ENCODE measurements around the gene EWSR1. TPM values are rescaled to one million over a fixed set of nuclear protein-coding genes. Genes with fewer than 3 reads are reported as not detected.

Gene EWSR1
- total and polyA plus RNA-seq, 2 of the 4 experiments (the other 2 are of a cell fraction), result 243 to 518 TPM

DNA sequence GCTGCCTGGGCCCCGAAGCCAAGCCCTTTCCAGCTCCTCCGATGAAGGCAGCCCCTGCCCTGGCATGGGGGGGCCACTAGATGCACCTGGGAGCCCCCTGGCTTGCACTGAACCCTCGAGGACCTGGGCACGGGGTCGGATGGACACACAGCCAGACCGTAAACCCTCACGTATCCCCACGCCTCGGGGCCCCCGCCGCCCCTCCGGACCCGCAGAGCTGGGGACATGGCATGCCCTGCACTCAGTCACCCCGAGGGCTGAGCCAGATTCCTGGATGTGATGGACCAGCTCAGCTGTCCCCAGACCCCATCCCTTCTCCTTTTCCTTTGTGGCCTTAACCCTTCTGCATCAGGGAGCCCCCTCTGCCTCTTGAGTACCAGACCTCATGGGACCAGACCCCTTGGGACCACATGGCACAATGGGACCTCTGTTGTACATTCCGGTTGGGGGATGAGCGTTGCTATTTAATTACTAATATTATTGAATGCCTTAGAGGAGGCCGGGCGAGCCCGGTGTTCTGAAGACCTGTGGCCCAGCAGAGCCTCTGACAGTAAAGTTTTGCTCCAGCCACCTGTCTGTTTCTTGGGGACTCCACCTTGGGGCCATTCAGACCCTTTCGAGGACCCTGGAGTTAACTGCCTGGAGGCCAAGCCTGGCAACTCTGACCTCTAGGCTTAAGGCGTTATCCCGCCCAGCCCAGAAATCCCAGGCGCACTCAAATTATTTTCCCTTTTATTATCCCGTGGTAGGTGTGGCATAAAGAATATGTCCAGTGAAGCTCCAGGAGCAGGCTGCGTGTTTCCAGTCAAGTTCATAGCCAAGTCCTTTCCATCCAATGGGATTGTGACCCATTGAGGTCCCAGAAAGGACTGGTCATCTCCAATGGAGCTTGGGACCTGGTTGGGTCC, 44.4 kb downstream of the EWSR1 start:
- Histone ChIP-seq H3K14ac (replicated peaks; ENCODE audit: low read depth, low read length) (no peak overlapping the region), H4K91ac (ENCODE audit: insufficient read depth, low read depth, low read length) (no peak overlapping the region), H3K4me1 (ENCODE audit: control insufficient read depth, insufficient read depth, low read length) (peaks cover 15% of the 10 kb centered on the region), H3K27ac (ENCODE audit: insufficient read depth, low read length) (no peak overlapping the region), H4K20me1 (ENCODE audit: insufficient read depth, low read length) (peaks cover 34% of the 10 kb centered on the region), H3K23ac (ENCODE audit: low read depth, low read length) (no peak overlapping the region), H3K56ac (ENCODE audit: extremely low read depth, insufficient read depth, low read length) (no peak overlapping the region), H2BK20ac (ENCODE audit: low read depth, low read length) (no peak overlapping the region), H2BK5ac (ENCODE audit: low read depth, low read length, poor library complexity, severe bottlenecking) (no peak overlapping the region), H2AFZ (replicated peaks; ENCODE audit: low read length, poor library complexity) (no peak overlapping the region), H3K9me1 (ENCODE audit: insufficient read depth, low read length) (peaks cover 5% of the 10 kb centered on the region; the same call in 1 of the 2 replicates), H4K8ac (ENCODE audit: low read depth in 2 of 2, low read length in 2 of 2) (no peak overlapping the region), H2BK15ac (ENCODE audit: low read depth, low read length) (no peak overlapping the region), H2AK9ac (replicated peaks; ENCODE audit: low read depth, low read length, poor library complexity) (no peak overlapping the region), H3K18ac (ENCODE audit: low read depth, low read length) (no peak overlapping the region), H4K5ac (ENCODE audit: low read depth, low read length) (no peak overlapping the region), H3K4ac (ENCODE audit: low read depth, low read length) (no peak overlapping the region), H3K9me3 (ENCODE audit: control insufficient read depth, insufficient read depth, low read length) (no peaks in the 10 kb centered on the region), H2BK120ac (ENCODE audit: low read depth, low read length) (no peak overlapping the region), H3K36me3 (ENCODE audit: control insufficient read depth, insufficient read depth, low read length) (peaks cover 2% of the 10 kb centered on the region; the same call in 1 of the 2 replicates), H3K27me3 (ENCODE audit: control insufficient read depth, insufficient read depth, low read length) (peaks cover 41% of the 10 kb centered on the region), H3K4me2 (ENCODE audit: low read depth, low read length) (no peak overlapping the region), H3K4me3 (ENCODE audit: insufficient read depth, low read depth, low read length) (no peak overlapping the region), H2AK5ac (ENCODE audit: low read depth, low read length) (no peak overlapping the region), H3K9ac (ENCODE audit: low read depth, low read length) (no peak overlapping the region), H3K79me1 (ENCODE audit: low read depth in 1 of 2, low read length in 2 of 2) (peaks cover 5 to 37% of the 10 kb centered on the region in 2 experiments; a peak in 3 of 4 replicates)
- DNase-seq, result no peak
- no peak for TF ChIP-seq FOS (IDR thresholded peaks at IDR 0.05; ENCODE audit: low read depth, low read length)
- no peak for TF ChIP-seq RCOR1 (IDR thresholded peaks at IDR 0.05; ENCODE audit: insufficient replicate concordance, low read length)
- no peak for TF ChIP-seq MXI1 (IDR thresholded peaks at IDR 0.05; ENCODE audit: borderline replicate concordance, low read depth, low read length)
- no peak for TF ChIP-seq CEBPB (IDR thresholded peaks at IDR 0.05; ENCODE audit: low read depth, low read length)
- TF ChIP-seq MAZ (IDR thresholded peaks at IDR 0.05; ENCODE audit: borderline replicate concordance, low read depth, low read length), result no peak
- TF ChIP-seq, protein P1, sequence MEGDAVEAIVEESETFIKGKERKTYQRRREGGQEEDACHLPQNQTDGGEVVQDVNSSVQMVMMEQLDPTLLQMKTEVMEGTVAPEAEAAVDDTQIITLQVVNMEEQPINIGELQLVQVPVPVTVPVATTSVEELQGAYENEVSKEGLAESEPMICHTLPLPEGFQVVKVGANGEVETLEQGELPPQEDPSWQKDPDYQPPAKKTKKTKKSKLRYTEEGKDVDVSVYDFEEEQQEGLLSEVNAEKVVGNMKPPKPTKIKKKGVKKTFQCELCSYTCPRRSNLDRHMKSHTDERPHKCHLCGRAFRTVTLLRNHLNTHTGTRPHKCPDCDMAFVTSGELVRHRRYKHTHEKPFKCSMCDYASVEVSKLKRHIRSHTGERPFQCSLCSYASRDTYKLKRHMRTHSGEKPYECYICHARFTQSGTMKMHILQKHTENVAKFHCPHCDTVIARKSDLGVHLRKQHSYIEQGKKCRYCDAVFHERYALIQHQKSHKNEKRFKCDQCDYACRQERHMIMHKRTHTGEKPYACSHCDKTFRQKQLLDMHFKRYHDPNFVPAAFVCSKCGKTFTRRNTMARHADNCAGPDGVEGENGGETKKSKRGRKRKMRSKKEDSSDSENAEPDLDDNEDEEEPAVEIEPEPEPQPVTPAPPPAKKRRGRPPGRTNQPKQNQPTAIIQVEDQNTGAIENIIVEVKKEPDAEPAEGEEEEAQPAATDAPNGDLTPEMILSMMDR (conservative IDR thresholded peaks at IDR 0.05; ENCODE audit: low read depth, low read length), result no peak
- no peak for TF ChIP-seq RAD21 (IDR thresholded peaks at IDR 0.05; ENCODE audit: low read length)
- TF ChIP-seq, protein P2, sequence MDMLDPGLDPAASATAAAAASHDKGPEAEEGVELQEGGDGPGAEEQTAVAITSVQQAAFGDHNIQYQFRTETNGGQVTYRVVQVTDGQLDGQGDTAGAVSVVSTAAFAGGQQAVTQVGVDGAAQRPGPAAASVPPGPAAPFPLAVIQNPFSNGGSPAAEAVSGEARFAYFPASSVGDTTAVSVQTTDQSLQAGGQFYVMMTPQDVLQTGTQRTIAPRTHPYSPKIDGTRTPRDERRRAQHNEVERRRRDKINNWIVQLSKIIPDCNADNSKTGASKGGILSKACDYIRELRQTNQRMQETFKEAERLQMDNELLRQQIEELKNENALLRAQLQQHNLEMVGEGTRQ (IDR thresholded peaks at IDR 0.05; ENCODE audit: low read depth, low read length), result no peak
- no peak for TF ChIP-seq CHD1 (IDR thresholded peaks at IDR 0.05; ENCODE audit: low read depth, low read length)
- no peak for TF ChIP-seq BHLHE40 (IDR thresholded peaks at IDR 0.05; ENCODE audit: low read depth, low read length)
- TF ChIP-seq POLR2A (IDR thresholded peaks at IDR 0.05; ENCODE audit: low read depth, low read length), result no peak
- no peak for TF ChIP-seq NFE2L2 (IDR thresholded peaks at IDR 0.05; ENCODE audit: low read depth, low read length)
- ATAC-seq (ENCODE audit: low read depth), result no peak
- ChIA-PET CTCF (interaction anchor here (0.9 kb wide), 1 partner anchor 9 kb away, joined by 3 read pairs; no protein-coding TSS in a partner anchor), POLR2A (ENCODE audit: unreplicated experiment) (interaction anchor here (0.5 to 0.6 kb wide), 2 partner anchors 41 to 1266 kb away, joined by 3 read pairs; no protein-coding TSS in a partner anchor)
- 92% methylated on average over 10 of the region's 25 CpGs; no CpG with 5 or more reads in 1 of the 2 experiments for WGBS, 2 experiments (ENCODE audit: extremely low coverage in 2 of 2, insufficient read length in 1 of 2)
- in situ Hi-C loops (cut with MboI; ENCODE audit: low sequenced_read_pairs) (no loop called here), dilution Hi-C loops (cut with HindIII; ENCODE audit: low sequenced_read_pairs, unreplicated experiment) (no loop called here), intact Hi-C loops (cut with micrococcal nuclease) (no loop called here)
- no TSS peak for BruUV-seq (replicated peaks)

Data from IMR-90 (cell line).